OCI-LY7 (cell line): ENCODE results near the gene SPATA6L. TPM values are rescaled to one million over a fixed set of nuclear protein-coding genes. Genes with fewer than 3 reads are reported as not detected.

ENCODE experiments used
- BruUV-seq: library from RNA; stranded (reverse); fragments of 400-500 nt; replicated peaks from 2 replicates; lab custom pipeline; 2021; lab: Mats Ljungman, UMichigan
- CTCF ChIA-PET: fragments of 300-600 bp; sonication (Branson Sonifier 250); formaldehyde crosslinking; loops from one replicate; lab custom pipeline; 2022; ENCODE audit warnings: antibody characterized with exemption; ENCODE audit not compliant: unreplicated experiment; lab: Charles Lee
- POLR2A ChIA-PET: fragments of 300-600 bp; sonication (Branson Sonifier 250); formaldehyde crosslinking; loops from one replicate; lab custom pipeline; 2022; ENCODE audit warnings: antibody characterized with exemption; lab: Charles Lee
- DNase-seq: peaks from one replicate; pipeline ENCODE4 v3.0.0-alpha.2; 2015; ENCODE audit warnings: low spot score
- H2AFZ ChIP-seq: fragments of 200-600 bp; sonication (generic), shearing (Covaris generic); 2 replicates; pipeline ENCODE4 v1.6.1; 2014; ENCODE audit warnings: mild to moderate bottlenecking, antibody characterized with exemption, low read length, moderate library complexity
- H3K27ac ChIP-seq: fragments of 200-600 bp; sonication (generic); 2 replicates; pipeline ENCODE4 v1.5.1; 2014; ENCODE audit warnings: mixed run types, low read depth, mild to moderate bottlenecking, moderate library complexity, low read length, inconsistent platforms; ENCODE audit not compliant: poor library complexity, severe bottlenecking
- H3K36me3 ChIP-seq: fragments of 200-600 bp; sonication (generic); 2 replicates; pipeline ENCODE4 v1.6.1; 2014; ENCODE audit warnings: mild to moderate bottlenecking, antibody characterized with exemption, low read length, moderate library complexity, mixed read lengths; ENCODE audit not compliant: insufficient read depth
- H3K4me1 ChIP-seq: fragments of 200-600 bp; sonication (generic); 2 replicates; pipeline ENCODE4 v1.5.1; 2014; ENCODE audit warnings: mild to moderate bottlenecking, low read length; ENCODE audit not compliant: insufficient read depth, poor library complexity, severe bottlenecking
- H3K4me2 ChIP-seq: fragments of 200-600 bp; sonication (generic); 2 replicates; pipeline ENCODE4 v1.6.1; 2014; ENCODE audit warnings: mild to moderate bottlenecking, low read length
- H3K4me3 ChIP-seq: fragments of 200-600 bp; sonication (generic); 2 replicates; pipeline ENCODE4 v1.5.1; 2014; ENCODE audit warnings: mild to moderate bottlenecking, low read depth, low read length; ENCODE audit not compliant: poor library complexity, severe bottlenecking
- H3K79me2 ChIP-seq: fragments of 200-600 bp; sonication (generic); 2 replicates; pipeline ENCODE4 v1.6.1; 2016; ENCODE audit warnings: low read depth, mild to moderate bottlenecking, low read length, moderate library complexity, mixed read lengths; ENCODE audit not compliant: insufficient read depth
- H3K9me2 ChIP-seq: fragments of 200-600 bp; sonication (generic); 2 replicates; pipeline ENCODE4 v1.6.1; 2016; ENCODE audit warnings: mild to moderate bottlenecking, low read length, mixed read lengths; ENCODE audit not compliant: insufficient read depth
- H3K9me3 ChIP-seq: fragments of 200-600 bp; sonication (generic); 2 replicates; pipeline ENCODE4 v1.6.1; 2014; ENCODE audit warnings: mild to moderate bottlenecking, mixed run types, low read length, mixed read lengths
- H4K20me1 ChIP-seq: fragments of 200-600 bp; sonication (generic); 2 replicates; pipeline ENCODE4 v1.6.1; 2014; ENCODE audit warnings: mild to moderate bottlenecking, antibody characterized with exemption, low read length, moderate library complexity, mixed read lengths; ENCODE audit not compliant: insufficient read depth
- EZH2phosphoT487 ChIP-seq: fragments of 200-600 bp; sonication (generic); IDR thresholded peaks from 2 replicates; pipeline ENCODE4 v1.6.1; 2018; ENCODE audit warnings: low read depth, borderline replicate concordance, mild to moderate bottlenecking, mixed run types, antibody characterized with exemption, low read length, moderate library complexity, mixed read lengths
- intact Hi-C: fragments of 100-400 bp; cut with micrococcal nuclease; formaldehyde crosslinking; loops from one replicate; pipeline ENCODE4 v1.10.0; 2022; ENCODE audit not compliant: unreplicated experiment
- total RNA-seq, 2 experiments: library from RNA; depleted of rRNA in 1 of 2; stranded (reverse); fragments of >200 nt in 1 of 2; shearing (Covaris generic) in 1 of 2; gene quantifications; 2 replicates each; pipeline ENCODE4 v1.2.3, GENCODE V29; 2014 to 2022
- TF ChIP-seq, protein P1 (sequence below): fragments of 200-600 bp; sonication (generic); conservative IDR thresholded peaks from 2 replicates; pipeline ENCODE4 v1.5.1; 2014; ENCODE audit warnings: mild to moderate bottlenecking, antibody characterized with exemption, low read length, moderate library complexity, mixed read lengths

The SPATA6L gene
- total RNA-seq, 2 experiments from 2014 or later: 0.49 TPM; not detected in 1

DNA sequence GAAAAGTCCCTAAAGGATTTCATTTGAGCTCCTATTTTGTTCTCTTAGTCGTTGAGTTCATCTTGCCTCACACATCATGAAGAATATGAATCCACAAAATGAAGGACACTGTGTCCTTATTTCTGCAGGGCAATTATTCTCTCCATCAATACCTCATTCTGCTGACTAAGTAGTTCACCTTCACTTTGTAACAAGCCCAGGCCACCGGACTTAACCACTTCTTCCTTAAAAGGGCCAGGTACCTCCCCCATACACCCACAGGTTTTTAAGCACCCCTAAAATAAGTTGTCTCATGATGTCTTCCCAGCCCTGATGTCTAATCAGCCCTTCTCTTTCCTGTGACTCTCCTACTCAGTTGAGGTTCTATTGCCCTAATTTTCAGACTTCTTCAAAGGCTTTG is 71.3 kb downstream of the SPATA6L start:
- H4K20me1 ChIP-seq: no peaks in the 10 kb centered on the region
- no peak overlapping the region for H2AFZ ChIP-seq
- BruUV-seq: no TSS peak
- TF ChIP-seq, protein P1, sequence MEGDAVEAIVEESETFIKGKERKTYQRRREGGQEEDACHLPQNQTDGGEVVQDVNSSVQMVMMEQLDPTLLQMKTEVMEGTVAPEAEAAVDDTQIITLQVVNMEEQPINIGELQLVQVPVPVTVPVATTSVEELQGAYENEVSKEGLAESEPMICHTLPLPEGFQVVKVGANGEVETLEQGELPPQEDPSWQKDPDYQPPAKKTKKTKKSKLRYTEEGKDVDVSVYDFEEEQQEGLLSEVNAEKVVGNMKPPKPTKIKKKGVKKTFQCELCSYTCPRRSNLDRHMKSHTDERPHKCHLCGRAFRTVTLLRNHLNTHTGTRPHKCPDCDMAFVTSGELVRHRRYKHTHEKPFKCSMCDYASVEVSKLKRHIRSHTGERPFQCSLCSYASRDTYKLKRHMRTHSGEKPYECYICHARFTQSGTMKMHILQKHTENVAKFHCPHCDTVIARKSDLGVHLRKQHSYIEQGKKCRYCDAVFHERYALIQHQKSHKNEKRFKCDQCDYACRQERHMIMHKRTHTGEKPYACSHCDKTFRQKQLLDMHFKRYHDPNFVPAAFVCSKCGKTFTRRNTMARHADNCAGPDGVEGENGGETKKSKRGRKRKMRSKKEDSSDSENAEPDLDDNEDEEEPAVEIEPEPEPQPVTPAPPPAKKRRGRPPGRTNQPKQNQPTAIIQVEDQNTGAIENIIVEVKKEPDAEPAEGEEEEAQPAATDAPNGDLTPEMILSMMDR: no peak
- TF ChIP-seq EZH2phosphoT487: no peak
- no peaks in the 10 kb centered on the region for H3K36me3 ChIP-seq
- no peak overlapping the region for H3K27ac ChIP-seq
- ChIA-PET CTCF (no interaction called here), POLR2A (no interaction called here)
- DNase-seq: no peak
- no peak overlapping the region for H3K4me3 ChIP-seq
- no peak overlapping the region for H3K4me2 ChIP-seq
- intact Hi-C loops: no loop called here
- no peaks in the 10 kb centered on the region for H3K79me2 ChIP-seq
- H3K4me1 ChIP-seq: no peaks in the 10 kb centered on the region
- H3K9me2 ChIP-seq: no peaks in the 10 kb centered on the region
- no peaks in the 10 kb centered on the region for H3K9me3 ChIP-seq

DNA sequence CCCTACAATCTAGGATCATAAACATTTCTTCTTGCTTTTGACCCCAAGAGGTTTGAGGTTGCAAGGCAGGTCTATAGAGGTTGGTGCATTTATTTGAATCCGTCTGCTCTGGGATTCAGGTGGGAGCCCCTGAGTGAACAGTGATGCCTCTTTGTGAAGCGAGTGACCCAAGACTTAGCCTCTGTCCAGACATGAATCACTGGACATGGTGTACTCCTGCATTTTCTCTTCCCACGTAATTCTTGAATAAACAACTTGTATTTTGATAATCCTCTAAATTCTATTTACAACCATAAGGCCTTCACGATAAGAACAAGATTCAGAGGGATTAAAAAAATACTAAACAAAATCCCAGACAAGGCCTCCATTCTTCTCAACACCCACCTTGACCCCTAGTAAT is 71.7 kb downstream of the SPATA6L start:
- CTCF ChIA-PET: no interaction called here
- H3K79me2 ChIP-seq: no peaks in the 10 kb centered on the region

DNA sequence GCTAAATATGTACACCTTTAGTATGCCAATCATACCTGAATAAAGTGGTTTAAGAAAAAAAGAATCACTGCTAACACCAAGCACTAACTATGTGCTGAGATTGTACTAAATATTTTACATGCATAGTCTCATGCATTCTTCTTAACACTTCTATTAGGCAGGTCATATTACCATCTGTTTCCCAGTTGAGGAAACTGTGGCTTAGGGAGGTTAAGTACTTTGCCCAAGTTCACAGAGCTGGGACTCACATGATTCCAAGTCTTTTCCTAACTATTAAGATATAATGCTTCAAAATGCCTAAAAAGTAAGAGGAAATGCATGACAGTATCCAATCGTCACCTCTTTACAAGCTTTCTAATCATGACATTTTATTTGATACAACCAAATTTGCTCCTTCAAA is 73.4 kb downstream of the SPATA6L start:
- CTCF ChIA-PET: no interaction called here
- no peaks in the 10 kb centered on the region for H4K20me1 ChIP-seq
- no TSS peak for BruUV-seq
- no peaks in the 10 kb centered on the region for H3K36me3 ChIP-seq
- no peak overlapping the region for H3K4me3 ChIP-seq
- H2AFZ ChIP-seq: no peak overlapping the region
- H3K9me3 ChIP-seq: no peaks in the 10 kb centered on the region
- H3K4me2 ChIP-seq: no peak overlapping the region
- TF ChIP-seq, protein P1: no peak
- TF ChIP-seq EZH2phosphoT487: no peak
- POLR2A ChIA-PET: interaction anchor here (0.6 to 0.7 kb wide), 2 partner anchors 109 to 139 kb away, joined by 3 read pairs; no protein-coding TSS in a partner anchor
- intact Hi-C loops: no loop called here
- no peak overlapping the region for H3K27ac ChIP-seq
- H3K79me2 ChIP-seq: no peaks in the 10 kb centered on the region
- no peaks in the 10 kb centered on the region for H3K9me2 ChIP-seq
- H3K4me1 ChIP-seq: no peaks in the 10 kb centered on the region
- no peak for DNase-seq

More for the DNA sequence above, 71.7 kb downstream of the SPATA6L start:
- no peaks in the 10 kb centered on the region for H3K4me1 ChIP-seq
- no peak overlapping the region for H3K4me3 ChIP-seq
- no peak overlapping the region for H3K27ac ChIP-seq
- H3K9me3 ChIP-seq: no peaks in the 10 kb centered on the region
- H3K4me2 ChIP-seq: no peak overlapping the region
- POLR2A ChIA-PET: no interaction called here
- H3K9me2 ChIP-seq: no peaks in the 10 kb centered on the region
- H2AFZ ChIP-seq: no peak overlapping the region
- no peaks in the 10 kb centered on the region for H3K36me3 ChIP-seq
- no peaks in the 10 kb centered on the region for H4K20me1 ChIP-seq
- no peak for TF ChIP-seq EZH2phosphoT487
- TF ChIP-seq, protein P1: no peak
- DNase-seq: no peak
- BruUV-seq: no TSS peak
- intact Hi-C loops: no loop called here
